ENCODE measurements around the gene MAPK10.

Gene MAPK10

DNA sequence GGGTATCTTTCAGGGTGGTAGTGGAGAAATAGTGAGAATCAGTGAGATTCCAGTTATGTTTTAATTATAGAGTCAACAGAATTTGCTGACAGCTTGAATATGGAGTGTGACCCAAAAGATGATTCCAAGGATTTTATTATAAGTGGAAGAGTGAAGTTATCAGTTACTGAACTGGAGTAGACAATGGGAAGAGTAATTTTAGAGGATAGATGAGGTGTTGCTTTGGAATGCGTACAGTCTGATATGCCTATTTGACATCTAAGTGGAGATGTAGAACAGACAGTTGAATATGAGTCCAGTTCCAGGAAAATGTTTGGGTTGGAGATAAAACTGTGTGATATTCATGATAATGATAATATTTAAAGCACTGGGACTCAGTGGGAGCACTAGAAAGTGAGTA is 174.2 kb downstream of the MAPK10 start:
- H3K9me3 ChIP-seq (ENCODE audit: control insufficient read depth, low read length), result no peaks in the 10 kb centered on the region
- no peak overlapping the region for H3K9ac ChIP-seq
- TF ChIP-seq, protein P1, sequence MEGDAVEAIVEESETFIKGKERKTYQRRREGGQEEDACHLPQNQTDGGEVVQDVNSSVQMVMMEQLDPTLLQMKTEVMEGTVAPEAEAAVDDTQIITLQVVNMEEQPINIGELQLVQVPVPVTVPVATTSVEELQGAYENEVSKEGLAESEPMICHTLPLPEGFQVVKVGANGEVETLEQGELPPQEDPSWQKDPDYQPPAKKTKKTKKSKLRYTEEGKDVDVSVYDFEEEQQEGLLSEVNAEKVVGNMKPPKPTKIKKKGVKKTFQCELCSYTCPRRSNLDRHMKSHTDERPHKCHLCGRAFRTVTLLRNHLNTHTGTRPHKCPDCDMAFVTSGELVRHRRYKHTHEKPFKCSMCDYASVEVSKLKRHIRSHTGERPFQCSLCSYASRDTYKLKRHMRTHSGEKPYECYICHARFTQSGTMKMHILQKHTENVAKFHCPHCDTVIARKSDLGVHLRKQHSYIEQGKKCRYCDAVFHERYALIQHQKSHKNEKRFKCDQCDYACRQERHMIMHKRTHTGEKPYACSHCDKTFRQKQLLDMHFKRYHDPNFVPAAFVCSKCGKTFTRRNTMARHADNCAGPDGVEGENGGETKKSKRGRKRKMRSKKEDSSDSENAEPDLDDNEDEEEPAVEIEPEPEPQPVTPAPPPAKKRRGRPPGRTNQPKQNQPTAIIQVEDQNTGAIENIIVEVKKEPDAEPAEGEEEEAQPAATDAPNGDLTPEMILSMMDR (IDR thresholded peaks at IDR 0.05), result no peak
- H2AFZ ChIP-seq, result no peak overlapping the region
- no peak overlapping the region for H3K4me2 ChIP-seq (ENCODE audit: low read length)
- no peak overlapping the region for H3K27ac ChIP-seq
- H3K4me3 ChIP-seq (ENCODE audit: low read depth, low read length), result no peak overlapping the region
- H3K79me2 ChIP-seq, result no peaks in the 10 kb centered on the region
- no peaks in the 10 kb centered on the region for H3K4me1 ChIP-seq
- no peaks in the 10 kb centered on the region for H3K36me3 ChIP-seq (ENCODE audit: control insufficient read depth, insufficient read depth, low read length)
- no peaks in the 10 kb centered on the region for H3K27me3 ChIP-seq (ENCODE audit: control insufficient read depth, insufficient read depth, low read length)

DNA sequence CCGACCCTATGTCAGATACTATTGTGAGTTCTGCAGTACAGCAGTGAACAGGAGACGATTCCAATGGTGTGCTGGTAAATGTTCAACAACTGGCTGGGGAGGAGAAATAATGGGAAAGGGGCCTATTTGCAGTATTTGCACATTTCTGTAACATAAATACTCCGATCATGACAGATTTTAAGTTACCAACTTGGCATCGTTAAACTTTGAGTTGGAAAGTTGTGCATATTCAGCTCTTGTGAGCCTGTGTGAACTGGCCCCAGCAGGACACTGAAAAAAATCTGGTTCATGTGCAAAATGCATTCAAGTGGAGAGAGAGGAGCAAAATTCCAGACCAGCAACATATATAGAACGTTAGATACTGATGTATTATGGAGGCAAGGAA is 175.0 kb downstream of the MAPK10 start:
- Histone ChIP-seq H3K27ac (no peak overlapping the region), H3K36me3 (ENCODE audit: control insufficient read depth, insufficient read depth, low read length) (no peaks in the 10 kb centered on the region), H3K9me3 (ENCODE audit: control insufficient read depth, low read length) (no peaks in the 10 kb centered on the region), H3K4me3 (ENCODE audit: low read depth, low read length) (no peak overlapping the region), H3K79me2 (no peaks in the 10 kb centered on the region), H3K9ac (no peak overlapping the region), H3K4me1 (no peaks in the 10 kb centered on the region), H2AFZ (no peak overlapping the region), H3K27me3 (ENCODE audit: control insufficient read depth, insufficient read depth, low read length) (no peaks in the 10 kb centered on the region), H3K4me2 (ENCODE audit: low read length) (no peak overlapping the region)
- TF ChIP-seq, protein P1 (IDR thresholded peaks at IDR 0.05), result no peak

DNA sequence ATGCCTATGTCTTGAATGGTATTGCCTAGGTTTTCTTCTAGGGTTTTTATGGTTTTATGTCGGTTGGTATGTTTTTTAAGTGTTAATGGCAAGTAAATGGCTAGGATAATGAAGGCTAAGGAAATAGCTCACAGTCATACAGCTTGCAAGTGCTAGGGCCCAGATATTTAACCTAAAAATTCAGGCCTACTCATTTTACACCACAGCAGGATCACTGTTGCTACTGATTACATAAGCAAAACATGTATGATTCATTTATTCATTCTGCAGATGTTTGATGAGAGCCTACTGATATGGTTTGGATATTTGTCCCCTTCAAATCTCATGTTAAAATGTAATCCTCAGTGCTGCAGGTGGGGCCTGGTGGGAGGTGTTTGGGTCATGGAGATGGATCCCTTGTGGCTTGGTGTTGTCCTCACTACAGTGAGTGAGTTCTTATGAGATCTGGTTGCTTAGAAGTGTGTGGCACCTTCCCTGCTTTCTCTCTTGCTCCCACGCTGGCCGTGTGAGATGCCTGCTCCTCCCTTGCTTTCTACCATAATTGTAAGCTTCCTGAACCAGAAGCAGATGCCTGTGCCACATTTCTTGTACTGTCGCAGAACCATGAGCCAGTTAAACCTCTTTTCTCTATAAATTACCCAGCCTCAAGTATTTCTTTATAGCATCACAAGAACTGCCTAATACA is 175.5 kb downstream of the MAPK10 start:
- TF ChIP-seq, protein P1 (IDR thresholded peaks at IDR 0.05), result no peak
- Histone ChIP-seq H3K4me2 (ENCODE audit: low read length) (no peak overlapping the region), H3K4me1 (no peaks in the 10 kb centered on the region), H3K9ac (no peak overlapping the region), H3K4me3 (ENCODE audit: low read depth, low read length) (no peak overlapping the region), H2AFZ (no peak overlapping the region), H3K9me3 (ENCODE audit: control insufficient read depth, low read length) (no peaks in the 10 kb centered on the region), H3K27me3 (ENCODE audit: control insufficient read depth, insufficient read depth, low read length) (no peaks in the 10 kb centered on the region), H3K79me2 (no peaks in the 10 kb centered on the region), H3K36me3 (ENCODE audit: control insufficient read depth, insufficient read depth, low read length) (no peaks in the 10 kb centered on the region), H3K27ac (no peak overlapping the region)

GRCh38 chr4:86181585-86181984 is 178.3 kb downstream of the MAPK10 start:
- H3K9ac ChIP-seq, result no peak overlapping the region
- H3K27me3 ChIP-seq (ENCODE audit: control insufficient read depth, insufficient read depth, low read length), result no peaks in the 10 kb centered on the region
- no peaks in the 10 kb centered on the region for H3K4me1 ChIP-seq

More at GRCh38 chr4:86181585-86181984, 178.3 kb downstream of the MAPK10 start:
- H3K4me2 ChIP-seq (ENCODE audit: low read length), result no peak overlapping the region
- TF ChIP-seq, protein P1 (IDR thresholded peaks at IDR 0.05), result no peak
- H3K79me2 ChIP-seq, result no peaks in the 10 kb centered on the region
- H3K27ac ChIP-seq, result no peak overlapping the region
- H3K4me3 ChIP-seq (ENCODE audit: low read depth, low read length), result no peak overlapping the region
- no peaks in the 10 kb centered on the region for H3K9me3 ChIP-seq (ENCODE audit: control insufficient read depth, low read length)
- H3K36me3 ChIP-seq (ENCODE audit: control insufficient read depth, insufficient read depth, low read length), result no peaks in the 10 kb centered on the region
- no peak overlapping the region for H2AFZ ChIP-seq
